ENCODE data around the gene RTKN2.
A peak's percentile ranks its signal among the peaks of the same experiment; 100 is the strongest.
"Not testable (repeated sequence)": the region's sequence is repeated elsewhere in the genome, so short reads cannot be mapped to it uniquely, and the experiment has no call there.

Gene RTKN2

GRCh38 chr10:62268399-62269114 lies at the start of gene RTKN2:
RTKN2 (minus strand) TSS chr10:62268844; CDS start chr10:62268610, 234 bp downstream.
- peaks cover 1% of the 10 kb centered on the region for H3K36me3 Mint-ChIP-seq (ENCODE audit: low read depth)
- H3K4me1 Mint-ChIP-seq (ENCODE audit: low read depth): peaks cover 13% of the 10 kb centered on the region
- H3K9me3 Mint-ChIP-seq: no peaks in the 10 kb centered on the region
- peak within 1 kb of the TSS; percentile 50 for H3K27ac Mint-ChIP-seq
- peaks cover 34% of the 10 kb centered on the region for H3K27me3 Mint-ChIP-seq (ENCODE audit: low read depth)
- H3K4me3 Mint-ChIP-seq: peak within 1 kb of the TSS; percentile 83

GRCh38 chr10:62317257-62317656 lies 48.6 kb upstream of the RTKN2 start:
- Mint-ChIP-seq H3K4me3 (no peak overlapping the region), H3K4me1 (ENCODE audit: low read depth) (no peaks in the 10 kb centered on the region), H3K36me3 (ENCODE audit: low read depth) (no peaks in the 10 kb centered on the region), H3K27me3 (ENCODE audit: low read depth) (peaks cover 11% of the 10 kb centered on the region), H3K9me3 (no peaks in the 10 kb centered on the region), H3K27ac (no peak overlapping the region)

DNA sequence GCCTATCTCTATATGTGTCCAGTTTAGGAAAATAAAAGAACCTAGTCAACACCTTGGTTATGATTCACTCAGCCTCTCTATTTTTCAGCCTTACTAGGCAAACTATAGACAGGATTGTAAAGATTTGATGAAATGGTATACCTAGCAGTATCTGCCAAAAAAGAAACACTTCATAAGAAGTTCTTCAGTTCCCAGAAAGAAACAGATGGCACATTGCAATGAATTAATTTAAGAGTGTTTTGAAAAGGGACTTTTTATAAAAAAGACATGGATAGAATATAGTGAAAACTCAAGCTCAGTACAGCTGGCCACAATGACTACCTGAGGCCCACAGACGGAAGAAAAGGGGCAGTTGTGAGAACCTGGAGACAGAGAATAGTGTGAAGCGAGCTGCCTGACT lies 40.6 kb upstream of the RTKN2 start:
- Mint-ChIP-seq H3K9me3 (no peaks in the 10 kb centered on the region), H3K4me1 (ENCODE audit: low read depth) (no peaks in the 10 kb centered on the region), H3K27ac (no peak overlapping the region), H3K4me3 (no peak overlapping the region), H3K36me3 (ENCODE audit: low read depth) (no peaks in the 10 kb centered on the region), H3K27me3 (ENCODE audit: low read depth) (no peaks in the 10 kb centered on the region)

GRCh38 chr10:62308101-62308500 lies 39.5 kb upstream of the RTKN2 start:
- H3K9me3 Mint-ChIP-seq: no peaks in the 10 kb centered on the region
- H3K4me1 Mint-ChIP-seq (ENCODE audit: low read depth): no peaks in the 10 kb centered on the region
- no peaks in the 10 kb centered on the region for H3K36me3 Mint-ChIP-seq (ENCODE audit: low read depth)
- H3K4me3 Mint-ChIP-seq: no peak overlapping the region
- H3K27me3 Mint-ChIP-seq (ENCODE audit: low read depth): no peaks in the 10 kb centered on the region
- H3K27ac Mint-ChIP-seq: no peak overlapping the region

DNA sequence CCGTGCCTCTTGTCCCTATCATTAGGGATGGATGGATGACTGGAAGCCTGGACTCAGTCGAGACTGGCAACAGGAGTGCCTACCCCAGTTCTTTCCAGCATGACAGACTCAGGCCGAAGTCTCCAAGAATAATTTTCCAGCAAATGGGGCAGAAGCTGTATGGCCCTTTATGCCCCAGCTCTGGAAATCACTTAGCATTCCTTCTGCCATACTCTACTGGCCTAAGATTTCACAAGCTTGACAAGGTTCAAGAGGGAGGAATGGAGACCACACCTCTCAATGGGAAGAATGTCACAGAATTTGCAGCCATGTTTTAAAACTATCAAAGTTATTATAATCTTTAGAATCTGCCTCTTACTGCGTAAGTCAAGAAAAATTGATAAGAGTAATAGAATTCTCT lies 39.0 kb upstream of the RTKN2 start:
- Mint-ChIP-seq H3K9me3 (no peaks in the 10 kb centered on the region), H3K4me1 (ENCODE audit: low read depth) (no peaks in the 10 kb centered on the region), H3K27ac (no peak overlapping the region), H3K36me3 (ENCODE audit: low read depth) (peaks cover 2% of the 10 kb centered on the region), H3K27me3 (ENCODE audit: low read depth) (no peaks in the 10 kb centered on the region), H3K4me3 (no peak overlapping the region)

- no peak overlapping the region for H3K4me3 Mint-ChIP-seq
- H3K9me3 Mint-ChIP-seq: peaks cover under 1% of the 10 kb centered on the region
- H3K36me3 Mint-ChIP-seq (ENCODE audit: low read depth): peaks cover 2% of the 10 kb centered on the region
- no peaks in the 10 kb centered on the region for H3K4me1 Mint-ChIP-seq (ENCODE audit: low read depth)
- H3K27me3 Mint-ChIP-seq (ENCODE audit: low read depth): no peaks in the 10 kb centered on the region
- no peak overlapping the region for H3K27ac Mint-ChIP-seq
Measured at GRCh38 chr10:62306663-62307062, 38.0 kb upstream of the RTKN2 start.

DNA sequence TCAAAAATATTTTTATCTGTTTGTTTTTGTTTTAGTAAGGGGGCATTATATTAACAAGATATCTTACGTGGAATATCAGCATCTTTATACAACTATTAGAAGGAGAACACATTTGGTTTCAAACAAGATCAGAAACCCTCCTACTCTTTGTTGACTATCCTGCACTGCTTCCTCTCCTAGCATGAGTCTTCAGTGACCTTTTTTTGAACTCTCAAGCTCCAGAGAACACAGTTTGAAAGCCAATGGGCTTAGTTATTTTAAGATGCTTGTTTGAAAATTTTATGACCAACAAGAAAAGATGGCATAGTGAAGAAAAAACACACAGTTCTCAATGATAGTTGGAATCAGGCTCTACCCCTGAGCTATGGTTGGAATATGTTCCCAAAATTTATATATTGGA lies 37.2 kb upstream of the RTKN2 start:
- no peak overlapping the region for H3K27ac Mint-ChIP-seq

DNA sequence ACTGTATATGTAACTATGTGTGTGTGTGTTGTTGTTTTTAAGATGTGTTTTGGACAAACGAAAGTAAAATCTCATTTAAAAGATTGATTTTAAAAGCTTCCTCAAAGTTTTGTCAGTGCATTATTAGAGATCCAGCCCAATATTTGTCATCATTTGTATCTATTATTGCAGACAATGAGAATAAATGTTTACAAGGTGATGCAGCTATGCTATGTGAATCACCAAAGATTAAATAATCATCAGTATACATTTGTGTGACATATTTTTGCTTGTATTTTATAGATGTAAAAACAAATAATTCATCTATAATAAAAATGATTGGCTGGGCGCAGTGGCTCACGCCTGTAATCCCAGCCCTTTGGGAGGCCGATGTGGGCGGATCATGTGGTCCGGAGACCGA lies 35.3 kb upstream of the RTKN2 start:
- H3K4me3 Mint-ChIP-seq: no peak overlapping the region
- peaks cover 3% of the 10 kb centered on the region for H3K36me3 Mint-ChIP-seq (ENCODE audit: low read depth)
- no peaks in the 10 kb centered on the region for H3K27me3 Mint-ChIP-seq (ENCODE audit: low read depth)
- H3K4me1 Mint-ChIP-seq (ENCODE audit: low read depth): no peaks in the 10 kb centered on the region
- peaks cover 18% of the 10 kb centered on the region for H3K9me3 Mint-ChIP-seq
- no peak overlapping the region for H3K27ac Mint-ChIP-seq

More for the DNA sequence above, 37.2 kb upstream of the RTKN2 start:
- H3K36me3 Mint-ChIP-seq (ENCODE audit: low read depth): peaks cover 2% of the 10 kb centered on the region
- peaks cover 7% of the 10 kb centered on the region for H3K9me3 Mint-ChIP-seq
- H3K27me3 Mint-ChIP-seq (ENCODE audit: low read depth): no peaks in the 10 kb centered on the region
- no peak overlapping the region for H3K4me3 Mint-ChIP-seq
- no peaks in the 10 kb centered on the region for H3K4me1 Mint-ChIP-seq (ENCODE audit: low read depth)

DNA sequence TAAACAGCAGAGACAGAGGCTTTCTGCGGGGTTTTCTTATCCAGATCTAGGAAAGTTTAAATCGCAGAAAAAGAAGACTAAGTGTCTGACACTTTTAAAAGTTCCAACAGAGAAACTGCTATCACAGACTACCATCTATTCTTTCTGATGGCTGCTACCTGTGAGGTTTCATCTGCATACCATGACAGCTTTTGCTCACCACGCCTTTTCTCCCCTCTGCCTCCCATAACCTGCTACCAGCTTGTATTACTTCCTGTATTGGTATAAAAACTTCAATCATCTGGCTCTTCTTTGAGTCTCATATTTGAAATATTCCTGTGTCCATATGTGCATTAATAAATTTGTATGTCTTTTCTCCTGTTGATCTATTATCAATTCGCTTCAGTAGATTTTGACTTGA lies 34.1 kb upstream of the RTKN2 start:
- Mint-ChIP-seq H3K27me3 (ENCODE audit: low read depth) (no peaks in the 10 kb centered on the region), H3K9me3 (peaks cover 18% of the 10 kb centered on the region), H3K36me3 (ENCODE audit: low read depth) (peaks cover 3% of the 10 kb centered on the region), H3K4me1 (ENCODE audit: low read depth) (no peaks in the 10 kb centered on the region), H3K27ac (no peak overlapping the region), H3K4me3 (no peak overlapping the region)

DNA sequence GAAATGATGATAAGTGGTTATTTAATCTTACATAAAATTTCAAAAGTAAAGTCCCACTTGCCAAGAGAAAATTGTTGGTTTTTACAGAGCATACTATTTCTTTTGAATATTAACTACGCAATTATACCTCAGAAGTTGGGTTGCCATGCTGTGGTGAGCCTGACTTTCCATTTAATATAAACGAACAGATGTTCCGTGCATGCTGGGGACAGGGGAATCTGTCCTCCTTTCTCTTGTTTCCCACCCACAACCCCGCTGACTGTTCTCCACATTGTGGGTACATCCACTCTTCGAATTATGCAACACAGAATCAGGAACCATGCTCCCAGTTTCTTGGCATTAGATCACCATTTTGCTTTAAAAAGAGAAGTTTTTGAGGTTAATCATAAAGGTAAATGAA lies 29.2 kb upstream of the RTKN2 start:
- Mint-ChIP-seq H3K4me1 (ENCODE audit: low read depth) (no peaks in the 10 kb centered on the region), H3K27ac (no peak overlapping the region), H3K9me3 (peaks cover 18% of the 10 kb centered on the region), H3K27me3 (ENCODE audit: low read depth) (peaks cover 13% of the 10 kb centered on the region), H3K4me3 (no peak overlapping the region), H3K36me3 (ENCODE audit: low read depth) (peaks cover 2% of the 10 kb centered on the region)

GRCh38 chr10:62284221-62284620 lies 15.6 kb upstream of the RTKN2 start:
- H3K36me3 Mint-ChIP-seq (ENCODE audit: low read depth): no peaks in the 10 kb centered on the region
- no peaks in the 10 kb centered on the region for H3K9me3 Mint-ChIP-seq
- H3K27me3 Mint-ChIP-seq (ENCODE audit: low read depth): peaks cover 16% of the 10 kb centered on the region
- no peaks in the 10 kb centered on the region for H3K4me1 Mint-ChIP-seq (ENCODE audit: low read depth)
- no peak overlapping the region for H3K4me3 Mint-ChIP-seq
- no peak overlapping the region for H3K27ac Mint-ChIP-seq

- not testable (repeated sequence) for H3K4me3 Mint-ChIP-seq; H3K9me3 Mint-ChIP-seq; H3K27ac Mint-ChIP-seq; H3K4me1 Mint-ChIP-seq (ENCODE audit: low read depth); H3K27me3 Mint-ChIP-seq (ENCODE audit: low read depth); H3K36me3 Mint-ChIP-seq (ENCODE audit: low read depth)
Measured at GRCh38 chr10:62281348-62281747, 12.7 kb upstream of the RTKN2 start.

GRCh38 chr10:62280392-62280791 lies 11.7 kb upstream of the RTKN2 start:
- H3K27me3 Mint-ChIP-seq (ENCODE audit: low read depth): peaks cover 17% of the 10 kb centered on the region
- H3K9me3 Mint-ChIP-seq; H3K4me3 Mint-ChIP-seq; H3K36me3 Mint-ChIP-seq (ENCODE audit: low read depth); H3K27ac Mint-ChIP-seq; H3K4me1 Mint-ChIP-seq (ENCODE audit: low read depth): not testable (repeated sequence)

GRCh38 chr10:62278441-62278910 lies 9.8 kb upstream of the RTKN2 start:
- H3K9me3 Mint-ChIP-seq: no peaks in the 10 kb centered on the region
- H3K4me1 Mint-ChIP-seq (ENCODE audit: low read depth): no peaks in the 10 kb centered on the region
- H3K27ac Mint-ChIP-seq: no peak overlapping the region
- peaks cover 15% of the 10 kb centered on the region for H3K27me3 Mint-ChIP-seq (ENCODE audit: low read depth)
- no peak overlapping the region for H3K4me3 Mint-ChIP-seq
- H3K36me3 Mint-ChIP-seq (ENCODE audit: low read depth): no peaks in the 10 kb centered on the region

GRCh38 chr10:62277971-62278370 lies 9.3 kb upstream of the RTKN2 start:
- H3K4me1 Mint-ChIP-seq (ENCODE audit: low read depth): no peaks in the 10 kb centered on the region
- H3K9me3 Mint-ChIP-seq: no peaks in the 10 kb centered on the region
- H3K27me3 Mint-ChIP-seq (ENCODE audit: low read depth): peaks cover 15% of the 10 kb centered on the region
- no peak overlapping the region for H3K27ac Mint-ChIP-seq
- no peak overlapping the region for H3K4me3 Mint-ChIP-seq
- H3K36me3 Mint-ChIP-seq (ENCODE audit: low read depth): no peaks in the 10 kb centered on the region

DNA sequence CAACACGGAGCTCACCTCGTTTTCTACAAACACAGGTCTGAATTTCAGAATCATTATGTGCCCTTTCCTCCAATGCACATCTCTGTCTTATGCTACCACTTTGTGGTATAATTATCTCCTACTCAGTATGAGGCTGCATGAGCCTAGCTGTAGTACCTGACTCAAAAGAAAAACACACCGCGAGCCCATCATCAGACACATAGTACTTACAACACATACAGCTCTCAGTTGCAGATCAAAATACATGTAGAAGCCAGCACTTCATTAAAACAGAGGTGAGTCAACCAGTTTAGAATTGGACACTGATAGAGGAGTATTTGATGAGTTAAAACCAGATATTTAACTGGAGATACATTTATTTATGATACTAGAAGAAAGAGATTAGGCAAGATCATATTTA lies 1.4 kb upstream of the RTKN2 start:
- H3K36me3 Mint-ChIP-seq (ENCODE audit: low read depth): no peaks in the 10 kb centered on the region

More for the DNA sequence above, 1.4 kb upstream of the RTKN2 start:
- Mint-ChIP-seq H3K9me3 (no peaks in the 10 kb centered on the region), H3K27ac (no peak overlapping the region), H3K4me1 (ENCODE audit: low read depth) (peaks cover 11% of the 10 kb centered on the region), H3K4me3 (peak overlapping the region; percentile 32), H3K27me3 (ENCODE audit: low read depth) (peaks cover 35% of the 10 kb centered on the region)

All from T-helper 1 cell treated with Interleukin-12 subunit alpha and Interleukin-12 subunit beta and Interleukin-4 antibody, amounts not matched to agents 30 μg/mL and 1 μg/mL, for 36 hours (primary cell).